GM19023 (cell line): Measurements from ENCODE around the gene WASL.
"Not testable (repeated sequence)": the region's sequence is repeated elsewhere in the genome, so short reads cannot be mapped to it uniquely, and the experiment has no call there.

Experiments
- ATAC-seq: cut with Tn5 transposase; IDR thresholded peaks from one replicate; pipeline ENCODE4 v1.9.1; 2021; ENCODE audit warnings: mild to moderate bottlenecking, moderate library complexity; ENCODE audit not compliant: unreplicated experiment

Gene WASL

DNA sequence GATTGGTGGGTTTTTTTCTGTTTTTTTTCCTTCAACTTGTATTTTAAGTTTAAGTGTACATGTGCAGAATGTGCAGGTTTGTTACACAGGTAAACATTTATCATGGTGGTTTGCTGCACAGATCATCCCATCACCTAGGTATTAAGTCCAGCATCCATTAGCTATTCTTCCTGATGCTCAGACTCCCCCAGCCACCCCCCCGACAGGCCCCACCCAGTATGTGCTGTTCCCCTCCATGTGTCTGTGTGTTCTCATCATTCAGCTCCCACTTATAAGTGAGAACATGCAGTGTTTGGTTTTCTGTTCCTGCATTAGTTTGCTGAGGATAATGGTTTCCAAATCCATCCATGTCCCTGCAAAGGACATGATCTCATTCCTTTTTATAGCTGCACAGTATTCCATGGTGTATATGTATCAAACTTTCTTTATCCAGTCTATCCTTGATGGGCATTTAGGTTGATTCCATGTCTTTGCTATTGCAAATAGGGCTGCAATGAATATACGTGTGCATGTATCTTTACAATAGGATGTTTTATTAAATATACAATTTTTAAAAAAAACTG lies 114.7 kb downstream of the WASL start:
- not testable (repeated sequence) for ATAC-seq

DNA sequence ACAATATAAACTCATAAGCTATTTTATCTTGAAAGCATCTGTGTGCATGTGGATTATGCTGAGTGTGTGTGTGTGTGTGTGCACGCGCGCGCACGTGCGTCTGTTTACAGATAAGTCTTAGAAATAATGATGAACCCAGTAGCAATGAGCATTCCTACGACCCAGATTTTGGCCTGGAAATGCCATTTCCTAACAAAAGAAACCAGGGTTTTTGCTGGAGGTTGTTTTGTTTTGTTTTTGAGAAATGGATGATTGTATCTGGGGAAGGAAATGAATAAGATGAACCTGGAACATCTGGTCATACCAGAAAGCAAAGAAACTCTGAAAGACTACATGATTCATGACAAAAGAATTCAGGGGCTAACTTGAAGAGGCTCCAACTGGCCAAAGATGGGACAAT lies 115.2 kb downstream of the WASL start:
- no peak for ATAC-seq

DNA sequence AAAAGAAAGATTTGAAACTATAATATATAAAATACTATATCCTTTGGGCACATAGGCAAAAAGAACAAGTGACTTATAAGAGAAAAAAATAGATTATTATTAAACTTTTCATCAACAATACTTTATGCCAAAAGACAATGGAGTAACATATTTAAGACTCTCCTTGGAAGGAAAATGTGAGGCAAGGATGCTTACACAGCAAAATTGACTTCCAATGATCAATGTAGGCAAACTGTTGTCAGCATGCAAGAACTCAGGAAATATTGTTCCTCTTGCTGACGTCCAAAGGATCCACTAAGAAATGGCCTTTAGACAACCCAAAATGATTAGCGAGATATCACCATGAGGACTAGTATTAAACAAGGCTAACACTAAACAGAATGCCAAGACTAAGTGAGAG lies 116.0 kb downstream of the WASL start:
- ATAC-seq, result no peak
